GM21723 (cell line): ENCODE data around the gene GTF2IRD2.
A peak's percentile ranks its signal among the peaks of the same experiment; 100 is the strongest.
"Not testable (repeated sequence)": the region's sequence is repeated elsewhere in the genome, so short reads cannot be mapped to it uniquely, and the experiment has no call there.

ENCODE experiments used
- ATAC-seq: cut with Tn5 transposase; IDR thresholded peaks from one replicate; pipeline ENCODE4 v1.9.1; 2021; ENCODE audit warnings: mild to moderate bottlenecking, moderate library complexity; ENCODE audit not compliant: unreplicated experiment

GTF2IRD2 gene

DNA sequence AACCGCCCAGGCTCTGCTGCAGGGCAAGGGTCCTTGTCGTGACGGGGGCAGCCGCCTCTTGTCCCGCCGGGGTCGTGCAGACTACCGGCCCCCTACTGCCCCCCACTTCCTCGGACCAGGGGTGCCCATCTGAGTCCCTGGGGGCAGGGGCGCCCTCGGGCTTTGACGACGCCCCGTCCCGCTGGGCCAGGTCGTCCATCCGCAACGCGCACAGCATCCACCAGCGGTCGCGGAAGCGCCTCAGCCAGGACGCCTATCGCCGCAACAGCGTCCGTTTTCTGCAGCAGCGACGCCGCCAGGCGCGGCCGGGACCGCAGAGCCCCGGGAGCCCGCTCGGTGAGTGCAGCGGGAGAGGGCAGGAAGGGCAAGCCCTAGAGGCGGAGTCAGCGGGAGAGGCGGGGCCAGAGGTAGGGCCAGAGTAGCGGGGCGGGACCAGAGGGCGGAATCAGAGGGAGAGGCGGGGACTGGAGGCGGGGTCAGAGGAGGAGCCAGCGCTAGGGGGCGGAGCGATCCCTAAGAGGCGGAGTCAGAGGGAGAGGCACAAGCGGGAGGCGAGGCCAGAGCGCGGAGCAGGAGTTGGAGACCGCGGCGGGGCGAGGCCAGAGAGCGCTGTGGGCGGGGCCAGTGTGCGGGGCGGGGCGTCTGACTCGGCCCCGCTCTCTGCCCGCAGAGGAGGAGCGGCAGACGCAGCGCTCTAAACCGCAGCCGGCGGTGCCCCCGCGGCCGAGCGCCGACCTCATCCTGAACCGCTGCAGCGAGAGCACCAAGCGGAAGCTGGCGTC is 62.8 kb downstream of the GTF2IRD2 start:
- peak; percentile 88 for ATAC-seq

DNA sequence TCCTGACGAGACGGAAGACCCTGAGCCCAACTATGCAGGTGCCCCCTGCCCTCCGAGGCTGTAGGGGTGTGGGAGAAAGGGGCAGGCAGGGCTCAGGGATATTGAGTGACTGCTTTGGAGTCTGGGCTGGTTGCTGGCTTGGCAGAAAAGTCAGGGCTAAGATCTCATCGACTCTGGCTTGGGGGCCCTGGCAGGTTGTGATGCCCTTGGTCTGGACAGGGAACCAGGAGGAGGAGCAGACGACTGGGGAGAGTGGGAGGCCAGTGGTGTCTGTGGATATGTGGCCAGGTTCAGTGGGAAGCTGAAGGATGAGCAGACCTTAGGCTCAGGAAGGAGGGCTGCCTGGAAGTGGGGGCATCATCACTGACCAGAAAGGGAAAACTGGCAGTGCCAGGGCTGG is 67.8 kb downstream of the GTF2IRD2 start:
- ATAC-seq, result not testable (repeated sequence)

DNA sequence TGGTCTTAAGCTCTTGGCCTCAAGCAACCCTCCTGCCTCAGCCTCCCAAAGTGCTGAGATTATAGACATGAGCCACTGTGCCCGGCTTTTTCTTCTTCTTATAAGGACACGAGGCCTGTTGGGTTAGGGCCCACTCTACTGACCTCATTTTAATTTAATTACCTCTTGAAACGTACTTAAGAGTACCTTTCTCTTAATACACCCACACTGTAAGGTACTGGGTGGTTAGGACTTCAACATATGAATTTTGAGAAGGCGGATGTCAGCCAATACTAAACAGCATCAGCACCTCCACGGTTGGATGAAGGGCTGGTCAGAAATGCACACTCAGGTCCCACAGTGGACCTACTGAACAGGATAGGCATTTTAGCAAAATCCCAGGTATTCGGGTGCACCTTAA is 69.7 kb downstream of the GTF2IRD2 start:
- not testable (repeated sequence) for ATAC-seq

DNA sequence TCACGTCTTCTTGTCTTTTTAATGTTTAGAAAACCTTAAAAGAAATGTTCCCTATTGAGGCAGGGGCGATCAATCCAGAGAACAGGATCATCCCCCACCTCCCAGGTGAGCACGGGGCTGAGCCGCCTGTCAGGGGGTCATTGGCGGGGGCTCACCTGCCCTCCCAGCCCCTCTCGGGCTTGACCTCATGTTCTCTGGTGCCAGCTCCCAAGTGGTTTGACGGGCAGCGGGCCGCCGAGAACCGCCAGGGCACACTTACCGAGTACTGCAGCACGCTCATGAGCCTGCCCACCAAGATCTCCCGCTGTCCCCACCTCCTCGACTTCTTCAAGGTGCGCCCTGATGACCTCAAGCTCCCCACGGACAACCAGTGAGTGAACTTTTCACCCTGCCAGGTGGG is 72.4 kb downstream of the GTF2IRD2 start:
- not testable (repeated sequence) for ATAC-seq

DNA sequence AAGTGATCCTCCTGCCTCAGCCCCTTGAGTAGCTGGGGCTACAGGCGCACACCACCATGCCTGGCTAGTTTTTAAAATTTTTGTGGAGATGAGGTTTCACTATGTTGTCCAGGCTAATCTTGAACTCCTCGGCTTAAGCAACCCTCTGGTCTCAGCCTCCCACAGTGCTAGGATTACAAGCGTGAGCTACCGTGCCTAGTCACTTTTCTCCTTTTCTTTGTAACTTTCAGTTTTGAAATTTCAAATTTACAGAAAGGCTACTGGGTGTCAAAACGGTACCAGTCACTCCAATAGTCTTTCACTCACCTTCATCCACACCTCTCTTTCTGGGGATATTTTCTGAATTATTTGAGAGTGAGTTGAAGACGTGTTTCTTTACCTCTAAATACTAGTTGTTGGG is 76.3 kb downstream of the GTF2IRD2 start:
- peak; percentile 30 for ATAC-seq

DNA sequence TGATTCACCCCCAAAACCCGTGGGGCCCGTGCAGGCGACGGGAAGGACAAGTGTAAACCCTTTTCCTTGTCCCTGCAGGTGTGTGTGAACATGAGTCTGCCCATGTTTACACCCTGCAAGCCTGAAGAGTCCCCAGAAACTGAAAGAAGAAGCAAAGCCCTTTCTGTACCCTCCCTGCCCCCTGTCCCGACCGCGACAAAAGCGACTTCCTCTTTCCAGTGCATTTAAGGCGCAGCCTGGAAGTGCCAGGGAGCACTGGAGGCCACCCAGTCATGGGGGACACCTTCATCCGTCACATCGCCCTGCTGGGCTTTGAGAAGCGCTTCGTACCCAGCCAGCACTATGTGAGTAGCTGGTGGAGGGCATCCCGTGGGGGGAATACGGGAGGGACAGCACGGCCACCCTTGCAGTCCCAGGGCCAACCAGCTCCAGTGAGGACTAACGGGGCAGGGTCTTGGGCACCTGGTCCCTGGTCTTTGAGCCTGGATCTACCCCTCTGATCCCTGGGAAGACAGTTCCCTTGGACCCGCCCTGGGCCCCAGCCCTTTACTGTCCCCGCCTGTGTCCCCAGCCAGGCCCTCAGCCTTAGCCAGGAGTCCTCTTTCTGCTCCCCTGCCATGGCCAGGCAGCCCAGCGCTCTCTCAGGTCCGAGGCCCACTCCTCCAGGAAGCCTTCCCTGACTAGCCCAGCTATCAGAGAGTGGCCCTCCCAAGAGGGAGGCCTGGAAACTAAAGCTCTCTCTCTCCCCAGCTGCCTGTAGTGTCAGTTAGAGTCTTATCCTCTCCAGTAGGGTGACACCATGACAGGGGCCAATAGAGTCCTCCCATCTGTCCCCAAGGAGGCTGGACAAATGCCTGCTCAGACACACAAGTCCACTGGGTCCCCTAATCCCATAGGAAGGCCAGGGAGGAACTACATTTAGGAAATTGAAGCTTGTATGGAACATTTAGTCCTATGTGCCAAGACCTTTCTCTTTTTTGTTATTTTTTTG is 77.3 kb downstream of the GTF2IRD2 start, which contains the start of gene NCF1:
TSS of gene NCF1 (plus strand) at position 252 of the 991 bp plus-strand sequence. CDS start at position 273, 21 bp downstream.
- peak; percentile 79 for ATAC-seq

DNA sequence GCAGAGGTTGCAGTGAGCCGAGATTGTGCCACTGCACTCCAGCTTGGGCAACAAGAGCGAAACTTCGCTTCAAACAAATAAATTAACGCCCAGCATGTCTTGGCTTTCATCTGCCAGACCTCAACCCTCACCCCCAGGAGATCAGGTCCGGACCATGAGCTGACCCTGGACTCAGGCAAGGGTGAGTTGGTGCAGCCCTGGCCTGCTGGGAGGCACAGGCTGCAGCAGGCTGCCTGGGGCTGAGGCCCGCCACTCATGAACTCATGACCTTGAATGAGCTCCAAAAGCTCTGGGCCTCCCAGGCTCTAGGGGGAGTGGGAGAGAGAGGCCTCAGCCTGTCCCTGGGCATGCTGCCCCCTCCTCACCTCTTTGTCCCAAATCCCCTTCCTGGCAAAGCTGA is 79.3 kb downstream of the GTF2IRD2 start:
- ATAC-seq, result not testable (repeated sequence)

DNA sequence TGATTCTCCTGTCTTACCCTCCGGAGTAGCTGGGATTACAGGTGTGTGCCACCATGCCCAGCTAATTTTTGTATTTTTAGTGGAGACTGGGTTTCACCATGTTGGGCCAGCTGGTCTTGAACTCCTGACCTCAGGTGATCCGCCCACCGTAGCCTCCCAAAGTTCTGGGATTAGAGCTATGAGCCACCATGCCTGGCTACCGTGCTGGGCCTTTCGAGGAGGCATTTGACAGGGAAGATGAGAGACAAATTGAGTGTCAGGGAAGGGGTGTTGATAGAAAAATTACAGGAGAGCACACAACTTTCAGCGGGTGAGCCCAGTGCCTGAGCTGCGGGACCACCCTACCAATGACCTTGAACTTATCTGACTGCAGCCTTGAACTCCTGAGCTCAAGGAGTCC is 81.3 kb downstream of the GTF2IRD2 start:
- not testable (repeated sequence) for ATAC-seq

DNA sequence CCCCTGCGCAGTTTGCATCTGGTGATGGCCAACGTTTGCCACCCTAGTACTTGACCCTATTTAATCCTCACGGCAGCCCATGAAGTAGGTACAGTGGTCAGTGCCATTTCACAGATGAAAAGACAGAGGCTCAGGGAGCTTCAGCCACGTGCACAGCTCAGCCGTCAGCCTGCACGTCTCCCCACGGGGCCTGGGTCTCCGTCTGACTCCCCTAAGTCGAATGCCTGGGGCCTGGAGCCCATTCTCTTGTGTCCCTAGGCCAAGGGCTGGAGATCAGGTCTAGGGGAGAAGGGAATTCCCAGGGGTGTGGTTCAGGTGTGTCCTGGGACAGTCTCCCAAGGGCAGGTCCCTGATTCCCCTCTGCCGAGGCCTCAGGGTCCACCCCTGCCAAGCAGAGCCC is 84.4 kb downstream of the GTF2IRD2 start:
- not testable (repeated sequence) for ATAC-seq

DNA sequence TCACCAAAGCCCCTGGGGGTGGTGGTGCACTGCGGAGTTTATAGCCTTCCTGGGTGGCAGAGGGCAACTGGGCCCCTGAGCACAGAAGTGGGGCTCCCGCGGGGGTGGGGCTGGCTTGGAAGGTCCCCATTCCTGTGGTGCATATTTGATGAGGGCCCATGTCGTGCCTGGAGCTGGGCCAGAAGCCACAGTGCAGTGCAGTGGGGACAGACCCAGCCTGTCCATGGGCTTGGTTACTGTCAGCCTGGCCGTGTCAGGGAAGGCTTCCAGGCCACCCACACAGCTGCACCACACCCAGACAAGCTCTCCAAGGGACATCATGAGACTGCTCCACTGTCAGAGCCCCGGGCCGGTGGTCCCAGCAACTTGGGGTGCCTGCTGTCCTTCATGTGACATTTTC is 84.9 kb downstream of the GTF2IRD2 start:
- ATAC-seq, result peak; percentile 41

DNA sequence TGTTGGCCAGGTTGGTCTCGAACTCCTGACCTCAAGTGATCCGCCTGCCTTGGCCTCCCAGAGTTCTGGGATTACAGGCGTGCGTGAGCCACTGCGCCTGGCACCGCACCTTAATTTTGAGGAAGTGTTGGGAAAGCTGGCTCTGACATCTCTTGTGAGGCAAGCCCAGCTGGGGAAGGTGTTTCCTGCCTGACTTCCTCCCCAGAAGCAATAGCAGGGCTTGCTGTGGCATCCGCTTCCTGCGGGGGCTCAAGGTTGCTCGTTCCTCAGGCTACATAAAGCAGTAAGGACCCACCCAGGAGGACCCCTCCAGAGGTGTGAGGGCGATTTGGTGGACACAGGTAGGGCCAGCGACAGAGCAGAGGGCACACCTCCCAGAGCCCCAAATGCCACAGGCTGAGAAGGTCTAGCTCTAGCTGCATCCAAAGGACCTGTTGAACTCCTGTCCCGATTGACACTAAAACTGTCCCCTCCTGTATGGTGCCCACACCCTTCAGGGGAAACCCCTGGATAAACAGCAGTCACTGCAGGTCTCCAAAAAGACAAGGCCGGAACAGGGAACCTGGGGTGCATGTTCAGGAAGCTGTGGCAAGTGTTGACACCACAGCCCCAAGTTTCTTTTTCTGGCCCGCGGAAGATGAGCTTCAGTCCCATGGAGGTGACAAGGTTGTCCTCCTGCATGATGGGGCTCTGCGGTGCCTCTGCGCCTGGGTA is 86.0 kb downstream of the GTF2IRD2 start:
- ATAC-seq, result peak; percentile 43

DNA sequence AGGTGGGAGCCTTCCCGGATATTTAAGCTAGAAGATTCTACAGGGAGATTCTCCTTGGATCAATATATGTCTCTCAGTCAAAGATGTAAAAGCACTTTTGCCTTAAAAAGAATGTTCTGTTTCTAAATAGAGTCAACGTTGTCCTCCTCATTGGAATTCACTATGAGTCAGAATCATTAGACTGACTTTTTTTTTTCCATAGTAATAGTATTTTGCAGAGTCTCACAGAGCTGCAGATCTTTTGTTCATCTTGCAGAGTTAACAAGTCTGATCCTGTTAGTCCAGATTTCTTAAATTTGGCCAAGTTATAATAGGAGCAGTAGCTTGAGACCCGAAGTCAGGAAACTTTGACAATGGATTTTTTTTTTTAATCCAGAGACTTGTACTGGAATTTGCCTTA is 92.4 kb downstream of the GTF2IRD2 start:
- not testable (repeated sequence) for ATAC-seq

DNA sequence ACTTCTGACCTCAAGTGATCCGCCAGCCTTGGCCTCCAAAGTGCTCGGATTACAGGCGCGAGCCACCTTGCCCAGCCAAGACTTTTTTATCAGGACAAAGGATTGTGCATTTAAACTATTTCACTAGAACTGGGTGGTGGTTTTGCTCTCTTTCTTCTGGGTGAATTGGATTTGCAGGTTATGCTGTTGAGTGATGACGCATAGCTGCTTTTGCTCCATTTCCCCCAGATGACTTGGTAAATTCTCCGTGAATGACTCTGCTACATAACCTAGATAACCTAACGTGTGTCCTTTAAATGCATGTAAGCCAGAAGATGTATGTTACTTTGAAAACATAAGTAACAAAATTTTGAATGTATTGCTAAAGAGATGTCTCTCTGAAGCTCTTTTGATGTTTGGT is 93.1 kb downstream of the GTF2IRD2 start:
- not testable (repeated sequence) for ATAC-seq

DNA sequence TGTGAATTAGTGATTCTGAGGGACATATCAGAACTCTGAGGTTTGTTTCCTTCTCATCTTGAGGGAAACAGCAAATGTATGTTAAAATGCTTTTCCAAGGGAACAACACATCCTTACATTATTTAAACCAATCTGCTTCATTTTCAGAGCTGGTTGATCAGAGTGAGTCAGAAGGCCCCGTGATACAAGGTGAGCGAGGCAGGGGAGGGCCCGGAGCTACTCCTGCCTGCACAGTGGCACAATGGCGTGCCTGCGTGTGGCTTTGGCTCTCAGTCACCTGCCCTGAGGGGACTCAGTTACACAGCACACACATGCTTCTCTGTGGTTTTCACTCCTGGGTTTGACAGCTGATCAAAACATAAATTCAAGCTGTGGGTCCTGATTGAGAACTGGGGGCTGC is 94.7 kb downstream of the GTF2IRD2 start:
- ATAC-seq, result not testable (repeated sequence)

DNA sequence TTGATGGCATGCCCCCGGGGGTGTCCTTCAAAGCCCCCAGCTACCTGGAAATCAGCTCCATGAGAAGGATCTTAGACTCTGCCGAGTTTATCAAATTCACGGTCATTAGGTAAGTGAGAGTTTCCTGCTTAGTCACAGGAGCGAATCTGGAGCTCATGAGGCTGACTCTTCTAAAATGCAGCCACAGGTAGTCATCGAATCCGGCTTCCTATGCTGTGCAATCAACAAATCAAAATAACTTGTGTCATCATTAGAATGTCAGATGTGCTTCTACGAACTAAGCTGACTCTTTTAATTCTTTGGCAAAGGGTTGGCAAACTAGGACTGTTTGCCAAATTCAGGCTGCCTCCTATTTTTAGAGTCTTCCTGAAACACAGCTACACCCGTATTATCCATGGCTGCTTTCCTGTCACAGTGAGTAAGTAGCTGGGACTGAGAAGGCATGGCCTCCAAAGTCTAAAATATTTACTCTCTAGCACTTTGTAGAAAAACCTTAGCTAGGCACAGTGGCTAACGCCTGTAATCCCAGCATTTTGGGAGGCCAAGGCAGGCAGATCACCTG is 97.4 kb downstream of the GTF2IRD2 start:
- not testable (repeated sequence) for ATAC-seq
